IPS DF 6.9 (cell line): ENCODE results near the gene AK9.

ENCODE experiments used
- DNase-seq: peaks from one replicate; pipeline ENCODE4 v3.0.0-alpha.2; 2013; ENCODE audit warnings: low read depth, low spot score
- H3K27ac ChIP-seq: one replicate; pipeline ENCODE4 v1.5.1; 2013; ENCODE audit warnings: low read length, control low read depth
- H3K27me3 ChIP-seq: 2 replicates; pipeline ENCODE4 v1.6.1; 2013; ENCODE audit warnings: mild to moderate bottlenecking, low read length; ENCODE audit not compliant: control insufficient read depth, insufficient read depth
- H3K36me3 ChIP-seq: 2 replicates; pipeline ENCODE4 v1.6.1; 2013; ENCODE audit warnings: low read length; ENCODE audit not compliant: control insufficient read depth, insufficient read depth
- H3K4me1 ChIP-seq: 2 replicates; pipeline ENCODE4 v1.6.1; 2013; ENCODE audit warnings: low read length; ENCODE audit not compliant: control insufficient read depth, insufficient read depth
- H3K4me3 ChIP-seq: 2 replicates; pipeline ENCODE4 v1.5.1; 2013; ENCODE audit warnings: mild to moderate bottlenecking, low read length
- H3K9me3 ChIP-seq: 2 replicates; pipeline ENCODE4 v1.6.1; 2013; ENCODE audit warnings: low read length, inconsistent platforms; ENCODE audit not compliant: control insufficient read depth, insufficient read depth
- WGBS: extraction: QIAGEN DNeasy Blood & Tissue Kit; methylation state at CpG from one replicate; pipeline ENCODE4 v1.1.7; 2013; ENCODE audit warnings: mixed read lengths, missing lambda C conversion rate; ENCODE audit not compliant: insufficient read length, insufficient coverage; 5-methylcytosine and 5-hydroxymethylcytosine counted together

The AK9 gene

DNA sequence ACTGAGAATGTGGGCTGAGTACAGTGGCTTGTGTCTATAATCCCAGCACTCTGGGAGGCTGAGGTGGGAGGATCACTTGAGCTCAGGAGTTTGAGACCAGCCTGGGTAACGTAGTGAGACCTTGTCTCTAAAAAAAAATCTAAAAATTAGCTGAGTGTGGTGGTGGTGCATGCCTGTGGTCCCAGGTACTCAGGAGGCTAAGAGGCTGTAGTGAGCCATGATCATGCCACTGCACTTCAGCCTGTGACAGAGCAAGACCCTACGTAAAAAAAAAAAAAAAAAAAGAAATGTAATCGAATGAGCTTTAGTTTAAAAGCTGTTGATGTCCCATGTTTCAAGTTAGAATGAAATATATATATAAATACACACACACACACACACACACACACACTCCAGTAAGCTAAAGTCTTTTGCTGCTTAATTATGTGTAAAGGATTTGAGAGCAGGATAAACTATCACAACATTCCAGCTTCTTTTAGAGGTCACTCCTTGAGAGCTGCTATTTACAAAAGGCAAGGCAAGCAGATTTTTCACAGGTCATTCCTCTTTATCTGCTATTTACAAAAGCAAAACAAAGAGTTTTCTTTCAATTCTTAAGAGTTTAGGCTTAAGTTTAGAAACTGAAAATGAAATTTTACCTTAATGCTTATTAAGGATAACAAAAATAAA, 230.7 kb downstream of the AK9 start:
- no peaks in the 10 kb centered on the region; the same call in 1 of the 2 replicates for H3K4me1 ChIP-seq
- H3K36me3 ChIP-seq = peaks cover 2% of the 10 kb centered on the region; the same call in 1 of the 2 replicates
- no peak overlapping the region for H3K27ac ChIP-seq
- no peaks in the 10 kb centered on the region for H3K27me3 ChIP-seq
- H3K4me3 ChIP-seq = no peak overlapping the region
- no peaks in the 10 kb centered on the region for H3K9me3 ChIP-seq
- WGBS = no CpG with 5 or more reads among the region's 3 CpGs
- no peak for DNase-seq

DNA sequence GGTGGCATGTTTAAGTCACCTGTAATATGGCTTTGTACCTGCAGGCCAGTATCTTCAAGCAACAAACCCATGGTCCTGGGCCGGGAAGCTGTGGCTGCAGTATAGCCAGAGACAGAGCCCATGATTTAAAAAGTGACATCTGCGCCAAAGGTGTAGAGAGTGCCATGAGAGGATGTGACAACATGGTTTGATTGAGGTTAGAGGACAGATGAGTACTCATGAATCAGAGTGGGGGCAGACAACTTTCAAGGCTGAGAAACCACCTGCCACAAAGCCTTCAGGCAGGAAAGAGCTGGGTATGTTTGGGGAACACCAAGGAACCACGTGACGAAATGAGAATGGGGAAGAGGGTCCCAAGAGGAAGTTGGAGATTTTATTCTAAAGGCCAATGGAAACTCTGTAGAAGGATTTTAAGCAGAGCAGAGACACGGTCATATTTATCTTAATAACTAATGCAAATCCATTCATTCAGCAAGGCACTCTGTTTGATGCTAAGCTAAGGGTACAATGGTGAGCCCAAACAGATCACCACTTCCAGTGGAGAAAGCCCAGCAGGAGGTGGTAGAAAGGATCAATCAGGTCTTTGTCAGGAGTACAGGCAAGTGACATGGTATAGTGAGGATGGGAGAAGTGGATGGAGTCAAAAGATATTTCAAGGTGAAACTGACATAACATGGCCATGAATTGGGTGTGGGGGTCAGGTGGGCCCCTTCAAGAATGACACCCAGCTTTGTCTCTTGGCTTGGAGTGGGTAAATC, 232.0 kb downstream of the AK9 start:
- Histone ChIP-seq H3K9me3 (no peaks in the 10 kb centered on the region), H3K27ac (no peak overlapping the region), H3K27me3 (no peaks in the 10 kb centered on the region), H3K36me3 (no peaks in the 10 kb centered on the region; the same call in 1 of the 2 replicates), H3K4me3 (no peak overlapping the region), H3K4me1 (no peaks in the 10 kb centered on the region; the same call in 1 of the 2 replicates)
- WGBS = no CpG with 5 or more reads among the region's 5 CpGs
- no peak for DNase-seq

DNA sequence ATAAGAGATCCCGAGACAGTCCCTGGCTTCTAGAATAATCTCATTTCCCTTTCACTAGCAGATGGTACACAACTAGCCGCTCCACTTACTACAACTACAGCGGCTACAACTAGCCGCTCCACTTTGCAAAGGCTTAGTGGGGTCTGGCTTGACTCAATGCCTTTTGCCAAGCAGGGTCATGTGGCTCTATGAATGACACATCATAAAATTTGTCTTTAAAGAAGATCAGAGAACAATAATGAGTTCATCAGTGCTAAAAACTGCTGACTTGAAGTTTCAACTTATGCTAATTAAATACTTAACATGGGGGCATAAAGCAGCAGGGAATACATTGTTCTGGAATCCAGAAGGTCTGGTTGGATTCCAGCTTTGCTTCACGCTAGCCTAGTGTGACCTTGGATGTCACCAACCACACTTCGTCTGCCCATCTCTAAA, 233.4 kb downstream of the AK9 start:
- Histone ChIP-seq H3K9me3 (no peaks in the 10 kb centered on the region), H3K27ac (no peak overlapping the region), H3K36me3 (peaks cover 7% of the 10 kb centered on the region), H3K4me3 (no peak overlapping the region), H3K27me3 (no peaks in the 10 kb centered on the region), H3K4me1 (no peaks in the 10 kb centered on the region; the same call in 1 of the 2 replicates)
- DNase-seq = no peak
- WGBS = no CpG with 5 or more reads among the region's 6 CpGs

DNA sequence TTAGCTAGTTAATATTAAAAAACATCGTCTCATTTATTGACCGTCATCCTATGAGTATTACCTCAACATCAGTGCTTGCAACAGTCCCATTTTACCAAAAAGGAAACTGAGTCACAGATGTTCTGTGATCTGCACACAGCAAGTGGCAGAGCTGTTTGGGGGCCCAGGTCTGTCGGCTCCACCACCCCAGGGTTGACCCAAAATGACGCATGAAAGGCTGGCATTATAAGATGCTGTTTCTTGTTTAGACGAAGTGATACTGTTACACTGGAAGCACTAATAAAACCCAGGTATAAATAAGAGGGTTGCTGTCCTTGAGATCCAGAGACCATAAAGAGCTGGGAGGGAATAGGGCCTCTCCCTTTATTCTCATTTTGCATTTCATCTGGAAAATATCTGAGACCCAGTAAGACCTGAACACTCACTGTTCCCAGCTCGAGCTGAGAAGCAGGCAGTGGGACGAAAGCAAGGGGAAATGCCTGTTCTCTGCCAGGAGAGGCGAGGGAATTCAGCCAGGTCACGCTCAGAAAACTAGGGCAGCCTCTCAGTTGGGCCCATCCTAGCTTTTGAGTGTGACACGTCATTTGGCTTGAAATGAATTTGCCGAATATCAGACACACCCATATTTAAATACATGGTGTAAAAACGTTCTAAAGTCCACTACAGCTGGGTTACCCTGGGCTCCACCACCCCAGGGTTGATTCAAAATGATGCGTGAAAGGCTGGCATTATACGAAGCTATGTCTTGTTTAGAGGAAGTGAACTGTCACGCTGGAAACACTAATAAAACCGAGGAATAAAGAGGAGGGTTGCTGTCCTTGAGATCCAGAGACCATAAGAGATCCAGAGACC, 234.1 kb downstream of the AK9 start:
- no CpG with 5 or more reads among the region's 16 CpGs for WGBS

DNA sequence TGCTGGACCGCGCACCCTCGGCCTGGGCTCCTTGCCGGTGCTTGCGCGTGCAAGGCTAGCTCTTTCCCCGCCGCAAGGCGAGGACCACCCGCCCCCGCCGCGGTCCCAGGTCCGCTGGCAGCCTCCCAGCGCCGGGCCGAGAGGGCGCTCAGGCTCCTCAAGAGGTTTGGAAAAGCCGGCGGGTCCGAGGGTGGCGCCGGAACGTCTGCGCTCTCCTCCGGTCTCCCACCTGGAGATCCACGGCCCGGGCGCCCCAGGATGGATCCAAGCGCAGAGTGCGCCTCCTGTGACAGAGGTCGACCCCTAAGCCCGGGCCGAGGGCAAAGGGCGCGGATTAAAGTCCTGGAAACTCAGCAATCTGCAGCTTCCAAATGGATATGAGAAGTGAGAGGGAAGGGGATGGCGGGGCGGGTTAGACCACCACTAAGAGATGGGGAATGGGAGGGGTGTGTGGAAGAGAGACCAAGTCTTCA, 234.9 kb downstream of the AK9 start:
- DNase-seq = no peak
- Histone ChIP-seq H3K9me3 (no peaks in the 10 kb centered on the region), H3K4me3 (peak overlapping the region; percentile 70), H3K4me1 (no peaks in the 10 kb centered on the region; the same call in 1 of the 2 replicates), H3K36me3 (peaks cover 11% of the 10 kb centered on the region), H3K27me3 (no peaks in the 10 kb centered on the region), H3K27ac (no peak overlapping the region)
- no CpG with 5 or more reads among the region's 38 CpGs for WGBS

More for the DNA sequence above, 234.1 kb downstream of the AK9 start:
- H3K27me3 ChIP-seq = no peaks in the 10 kb centered on the region
- no peaks in the 10 kb centered on the region for H3K9me3 ChIP-seq
- no peak overlapping the region for H3K27ac ChIP-seq
- no peak for DNase-seq
- peak overlapping the region; percentile 70; the same call in 1 of the 2 replicates for H3K4me3 ChIP-seq
- H3K4me1 ChIP-seq = no peaks in the 10 kb centered on the region; the same call in 1 of the 2 replicates
- peaks cover 7% of the 10 kb centered on the region for H3K36me3 ChIP-seq

DNA sequence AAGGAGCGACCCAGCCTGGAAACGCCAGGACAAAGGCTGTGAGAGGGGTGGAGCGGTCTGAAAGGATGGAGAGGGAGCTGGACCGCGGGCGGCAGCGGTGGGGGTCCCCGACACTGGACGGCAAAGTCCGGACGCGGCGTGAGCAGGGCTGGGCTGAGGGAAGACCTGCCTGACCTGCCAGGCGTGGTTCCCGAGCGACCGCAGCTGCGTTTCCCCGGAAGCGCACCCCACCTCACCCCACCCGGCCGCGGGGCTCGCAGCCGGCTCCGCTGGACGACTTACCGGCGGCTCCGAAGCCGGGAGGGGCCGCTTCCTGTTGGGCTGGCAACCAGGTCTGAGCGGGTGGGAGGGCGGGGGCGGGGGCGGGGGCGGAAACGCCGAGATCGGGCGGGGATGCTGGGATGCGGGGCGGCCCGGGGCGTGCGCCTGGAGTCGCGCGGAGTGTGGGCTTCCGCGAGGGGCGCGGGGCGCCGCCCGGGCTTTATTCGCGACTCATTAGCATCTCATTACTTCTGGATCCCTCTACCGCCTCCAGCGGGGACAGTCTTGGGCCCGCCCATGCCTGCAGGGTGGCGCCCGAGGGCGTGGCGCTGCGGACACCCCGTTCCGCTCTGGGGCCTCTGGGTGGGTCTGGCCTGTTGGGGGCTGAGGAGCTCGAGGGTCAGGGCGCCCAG, 235.4 kb downstream of the AK9 start, which contains the start of gene MICAL1:
Gene MICAL1, minus strand, starts transcription at position 336 of the 674 bp plus-strand sequence. CDS start 1,576 bp downstream, outside the sequence.
- Histone ChIP-seq H3K27me3 (no peaks in the 10 kb centered on the region), H3K9me3 (no peaks in the 10 kb centered on the region), H3K4me3 (peak within 1 kb of the TSS; percentile 70), H3K4me1 (no peaks in the 10 kb centered on the region; the same call in 1 of the 2 replicates), H3K36me3 (peaks cover 11% of the 10 kb centered on the region), H3K27ac (no peak within 1 kb of the TSS)
- no peak for DNase-seq
- WGBS = no CpG with 5 or more reads among the region's 70 CpGs

DNA sequence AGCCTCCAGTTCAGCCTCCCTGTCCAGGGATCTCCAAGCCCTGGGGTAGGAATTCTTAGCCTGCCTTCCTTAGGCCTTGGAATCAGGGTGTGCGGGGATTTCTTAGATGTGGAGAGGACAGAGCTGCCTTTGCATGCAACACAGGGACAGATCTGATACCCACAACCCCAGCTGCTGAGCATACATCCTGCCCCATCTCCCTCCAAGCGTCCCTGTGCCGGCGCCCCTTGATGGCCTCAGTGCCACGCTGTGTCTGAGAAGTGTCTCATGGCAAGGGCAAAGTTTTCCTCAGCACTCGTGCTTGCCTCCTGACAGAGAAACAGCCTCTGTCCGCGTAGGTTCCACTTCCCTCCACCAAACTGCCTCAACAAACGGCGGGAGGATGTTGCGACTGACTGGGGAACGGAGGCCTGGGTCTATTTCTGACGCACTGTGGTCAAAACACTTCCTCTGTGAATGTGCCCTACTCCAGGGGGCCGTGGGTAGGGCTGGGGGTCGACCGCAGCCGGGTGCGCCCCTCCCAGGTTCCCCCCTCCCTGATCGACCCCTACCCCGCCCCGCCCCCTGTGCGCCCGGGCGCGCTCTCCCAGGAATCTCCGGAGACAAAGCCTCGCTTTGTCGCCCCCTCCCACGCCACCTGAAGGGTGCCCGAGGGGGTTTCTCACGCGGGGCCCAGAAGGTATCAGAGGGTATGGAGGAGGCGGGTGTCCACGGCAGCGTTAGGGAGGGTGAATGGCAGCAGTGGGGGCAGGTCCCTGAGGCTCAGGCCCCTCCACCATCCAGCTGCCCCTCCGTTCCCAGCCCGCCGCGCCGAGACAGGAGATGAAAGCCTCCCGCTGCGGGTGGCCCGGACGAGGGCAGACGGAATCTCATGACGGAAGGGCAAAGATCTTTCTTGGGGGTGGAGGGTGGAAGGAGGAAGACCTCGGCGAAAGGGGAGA, 236.2 kb downstream of the AK9 start:
- Histone ChIP-seq H3K9me3 (no peaks in the 10 kb centered on the region), H3K36me3 (peaks cover 16% of the 10 kb centered on the region), H3K27me3 (no peaks in the 10 kb centered on the region), H3K27ac (no peak overlapping the region), H3K4me3 (peak overlapping the region; percentile 70), H3K4me1 (no peaks in the 10 kb centered on the region; the same call in 1 of the 2 replicates)
- no peak for DNase-seq
- no CpG with 5 or more reads among the region's 48 CpGs for WGBS

DNA sequence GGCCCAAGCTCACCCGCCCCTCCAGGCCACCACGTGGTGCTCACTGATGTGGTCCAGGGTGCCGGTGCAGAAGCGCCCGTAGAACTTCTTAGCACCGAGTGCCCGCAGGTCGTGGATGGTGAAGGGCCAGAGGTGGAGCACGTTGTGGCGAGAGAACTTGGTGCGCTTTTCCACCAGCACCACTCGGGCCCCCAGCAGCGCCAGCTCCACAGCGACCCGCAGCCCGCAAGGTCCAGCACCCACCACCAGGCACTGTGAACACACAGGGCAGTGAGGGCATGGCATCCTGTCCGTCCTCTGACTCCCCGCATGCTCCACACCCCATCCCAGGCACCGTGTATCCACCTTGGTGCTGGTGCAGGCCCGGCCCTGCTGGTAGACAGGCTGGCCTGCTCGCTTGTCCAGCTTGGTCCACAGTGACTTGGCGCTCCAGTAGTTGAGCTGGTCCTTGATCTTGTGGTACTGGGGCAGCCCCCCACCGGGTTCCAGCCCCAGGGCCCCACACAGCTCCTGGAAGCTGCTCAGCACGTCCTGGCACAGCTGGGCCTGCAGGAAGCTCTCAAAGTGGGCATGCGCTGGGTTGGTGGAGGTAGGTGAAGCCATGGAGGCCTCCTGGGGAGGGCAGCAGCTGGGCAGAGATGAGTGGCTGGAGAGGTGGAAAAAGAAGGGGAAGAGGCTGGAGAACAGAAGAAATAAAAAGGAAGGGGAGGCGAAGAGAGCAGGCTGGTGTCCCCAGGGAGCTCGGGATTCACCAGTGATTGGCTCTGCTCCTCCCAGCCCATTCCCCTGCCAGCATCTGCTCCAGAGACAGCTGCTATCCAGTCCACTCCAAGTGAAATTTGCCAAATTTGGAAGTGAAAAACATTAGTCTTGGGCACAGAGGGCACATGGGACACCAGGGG, 237.2 kb downstream of the AK9 start:
- Histone ChIP-seq H3K36me3 (peaks cover 16% of the 10 kb centered on the region), H3K27ac (no peak overlapping the region), H3K27me3 (no peaks in the 10 kb centered on the region), H3K4me1 (no peaks in the 10 kb centered on the region; the same call in 1 of the 2 replicates), H3K4me3 (no peak overlapping the region), H3K9me3 (no peaks in the 10 kb centered on the region)
- WGBS = no CpG with 5 or more reads among the region's 27 CpGs
- DNase-seq = no peak
